Activated T-helper 1 cell treated with anti-CD3 and anti-CD28 coated beads, Interleukin-12 subunit alpha, Interleukin-12 subunit beta, Interleukin-2, Interleukin-4 antibody, amounts not matched to agents 30 ng/mL and 10 ng/mL and 1 ng/mL, durations not matched to agents 14 hours and 24 hours and 36 hours (primary cell): Measurements from ENCODE around the gene MYO18A. TPM values are rescaled to one million over a fixed set of nuclear protein-coding genes. Genes with fewer than 3 reads are reported as not detected.

ENCODE experiments used
- DNase-seq: peaks from one replicate; pipeline ENCODE4 v3.0.0; 2021; ENCODE audit warnings: low spot score
- H3K27ac Mint-ChIP-seq: one replicate; pipeline ENCODE4 v1.8.0; 2021; ENCODE audit warnings: mild to moderate bottlenecking, mixed read lengths
- H3K27me3 Mint-ChIP-seq: one replicate; pipeline ENCODE4 v1.8.0; 2022; ENCODE audit warnings: mild to moderate bottlenecking, moderate library complexity, mixed read lengths; ENCODE audit not compliant: insufficient read depth
- H3K36me3 Mint-ChIP-seq: one replicate; pipeline ENCODE4 v1.8.0; 2021; ENCODE audit warnings: low read depth, mixed read lengths
- H3K4me1 Mint-ChIP-seq: one replicate; pipeline ENCODE4 v1.8.0; 2021; ENCODE audit warnings: low read depth, mixed read lengths
- H3K4me3 Mint-ChIP-seq: one replicate; pipeline ENCODE4 v1.8.0; 2021; ENCODE audit warnings: mild to moderate bottlenecking, moderate library complexity, mixed read lengths
- H3K9me3 Mint-ChIP-seq: one replicate; pipeline ENCODE4 v1.8.0; 2021; ENCODE audit warnings: mixed read lengths
- intact Hi-C: fragments of 100-400 bp; cut with micrococcal nuclease; formaldehyde crosslinking; loops from one replicate; pipeline ENCODE4 v1.15.1; 2024
- total RNA-seq: library from RNA; stranded (reverse); gene quantifications from 2 replicates; pipeline ENCODE4 v1.2.3, GENCODE V29; 2022

Gene MYO18A
- total RNA-seq, 1 donor from 2014 or later = 40.5 TPM

DNA sequence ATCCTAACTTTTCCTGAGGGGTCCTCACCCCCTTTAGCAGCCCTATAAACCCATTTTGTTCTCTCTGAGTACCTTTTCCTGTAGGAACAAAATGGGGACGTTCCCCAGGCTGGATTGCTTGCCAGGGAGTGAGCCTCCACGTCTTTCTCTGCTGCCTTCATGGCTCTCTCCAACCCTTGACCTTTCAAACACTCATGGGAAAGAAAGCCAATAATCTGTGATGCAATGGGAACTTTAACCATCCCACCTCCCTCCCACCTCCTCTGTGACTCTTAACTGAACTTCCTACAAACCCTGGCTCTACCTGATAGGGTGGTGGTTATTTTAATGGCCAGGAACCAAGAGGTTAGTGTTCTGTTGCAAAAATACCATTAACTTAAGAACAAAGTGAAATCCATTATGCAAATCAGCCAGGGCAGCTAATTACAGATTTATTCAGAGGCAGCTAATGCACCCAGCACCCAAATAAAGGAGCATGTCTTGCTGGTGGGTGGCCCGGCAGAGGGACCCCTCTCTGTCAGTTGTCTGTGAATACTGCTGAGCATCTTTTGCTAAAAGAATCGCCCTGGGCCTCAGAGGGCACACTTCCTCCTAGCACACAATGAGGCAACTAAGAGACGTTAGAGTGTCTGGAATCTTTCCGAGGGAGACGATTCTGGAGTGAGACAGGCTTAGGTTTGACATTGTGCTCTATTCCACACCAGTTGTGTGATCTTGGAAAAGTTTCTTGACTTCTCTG is 134.3 kb downstream of the MYO18A start:
- Mint-ChIP-seq H3K27me3 (peaks cover 10% of the 10 kb centered on the region), H3K27ac (no peak overlapping the region), H3K4me1 (peaks cover 5% of the 10 kb centered on the region), H3K36me3 (no peaks in the 10 kb centered on the region), H3K4me3 (no peak overlapping the region), H3K9me3 (no peaks in the 10 kb centered on the region)
- intact Hi-C loops = no loop called here
- no peak for DNase-seq

DNA sequence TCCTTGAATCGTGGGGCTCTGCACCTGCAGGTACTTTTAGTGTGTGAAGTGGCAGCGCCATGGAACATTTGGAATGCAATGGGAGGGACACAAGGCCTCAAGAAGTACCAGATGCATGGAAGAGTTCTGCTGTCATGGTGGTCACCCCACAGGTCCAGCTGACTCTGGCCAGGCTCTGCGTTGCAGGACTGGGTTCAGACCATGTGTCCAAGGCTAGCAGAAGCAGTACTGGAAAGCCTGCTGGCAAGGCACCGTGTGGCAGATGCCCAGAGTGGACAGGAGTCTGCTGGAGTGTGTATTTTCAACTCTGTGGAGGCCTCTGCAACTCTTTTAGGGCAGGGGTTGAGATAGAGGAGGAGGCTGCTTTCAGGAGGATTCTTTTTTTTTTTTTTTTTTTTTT is 135.2 kb downstream of the MYO18A start:
- Mint-ChIP-seq H3K27me3 (peaks cover 10% of the 10 kb centered on the region), H3K27ac (no peak overlapping the region), H3K4me1 (peaks cover 5% of the 10 kb centered on the region), H3K4me3 (no peak overlapping the region), H3K9me3 (no peaks in the 10 kb centered on the region), H3K36me3 (no peaks in the 10 kb centered on the region)
- no peak for DNase-seq
- intact Hi-C loops = no loop called here

DNA sequence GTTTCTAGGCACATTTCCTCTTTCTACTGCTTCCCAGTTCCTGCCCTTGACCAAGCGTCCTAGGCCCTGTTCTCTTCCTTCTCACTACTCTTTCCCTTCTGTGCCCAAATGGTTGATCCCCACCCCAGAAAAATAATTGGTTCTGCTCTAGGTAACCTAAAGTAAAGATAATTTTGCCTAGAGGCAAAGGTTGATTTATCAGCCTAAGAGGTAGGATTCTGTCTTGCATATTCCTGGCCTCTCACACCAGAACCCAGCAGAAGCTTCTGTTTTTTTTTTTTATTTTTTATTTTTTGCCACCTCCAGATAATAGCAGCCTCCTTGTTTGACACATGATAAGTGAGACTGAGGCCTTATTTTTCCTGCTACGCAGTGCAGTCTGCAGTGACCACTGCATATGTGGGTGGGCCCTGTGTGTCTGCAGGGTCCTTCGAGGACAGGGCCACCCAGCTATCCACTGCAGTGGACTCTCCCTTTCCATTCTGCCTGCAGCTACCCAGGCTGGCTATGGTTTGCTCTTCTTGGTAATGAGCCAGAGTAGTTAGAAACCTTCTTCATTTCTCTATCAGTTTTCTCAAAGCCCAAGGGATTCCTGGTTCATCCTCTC is 136.6 kb downstream of the MYO18A start:
- H3K27ac Mint-ChIP-seq = no peak overlapping the region
- H3K27me3 Mint-ChIP-seq = peaks cover 4% of the 10 kb centered on the region
- intact Hi-C loops = no loop called here
- no peaks in the 10 kb centered on the region for H3K9me3 Mint-ChIP-seq
- peaks cover 4% of the 10 kb centered on the region for H3K4me1 Mint-ChIP-seq
- no peaks in the 10 kb centered on the region for H3K36me3 Mint-ChIP-seq
- no peak for DNase-seq
- no peak overlapping the region for H3K4me3 Mint-ChIP-seq

- Mint-ChIP-seq H3K4me1 (no peaks in the 10 kb centered on the region), H3K27me3 (peaks cover 2% of the 10 kb centered on the region), H3K4me3 (no peak within 1 kb of the TSS), H3K27ac (no peak within 1 kb of the TSS), H3K36me3 (no peaks in the 10 kb centered on the region), H3K9me3 (no peaks in the 10 kb centered on the region)
- no peak for DNase-seq
- intact Hi-C loops = no loop called here
These were observed 137.3 kb downstream of the MYO18A start, which contains the start of gene PIPOX for GRCh38 chr17:29042679-29043538. TSS of gene PIPOX (plus strand) at chr17:29043141. CDS start at chr17:29043226, 85 bp downstream.

GRCh38 chr17:29042026-29042678 is 138.0 kb downstream of the MYO18A start:
- DNase-seq = no peak
- intact Hi-C loops = no loop called here
- Mint-ChIP-seq H3K27me3 (peaks cover 2% of the 10 kb centered on the region), H3K4me1 (no peaks in the 10 kb centered on the region), H3K36me3 (no peaks in the 10 kb centered on the region), H3K4me3 (no peak overlapping the region), H3K9me3 (no peaks in the 10 kb centered on the region), H3K27ac (no peak overlapping the region)

DNA sequence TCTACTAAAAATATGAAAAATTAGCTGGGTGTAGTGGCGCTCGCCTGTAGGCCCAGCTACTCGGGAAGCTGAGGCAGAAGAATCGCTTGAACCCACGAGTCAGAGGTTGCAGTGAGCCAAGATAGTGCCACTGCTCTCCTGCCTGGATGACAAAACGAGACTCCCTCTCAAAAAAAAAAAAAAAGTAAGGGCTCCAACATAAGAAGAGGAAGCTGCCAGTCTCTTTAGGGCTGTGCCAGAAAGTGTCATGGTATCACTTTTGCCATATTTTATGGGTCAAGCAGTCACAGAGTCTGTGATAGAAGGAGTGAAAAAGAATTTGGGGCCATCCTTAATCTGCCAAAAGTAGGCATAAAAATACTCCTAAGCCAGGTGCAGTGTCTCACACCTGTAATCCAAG is 138.6 kb downstream of the MYO18A start:
- Mint-ChIP-seq H3K27me3 (peaks cover 2% of the 10 kb centered on the region), H3K4me1 (no peaks in the 10 kb centered on the region), H3K27ac (no peak overlapping the region), H3K36me3 (no peaks in the 10 kb centered on the region), H3K9me3 (no peaks in the 10 kb centered on the region), H3K4me3 (no peak overlapping the region)
- intact Hi-C loops = no loop called here
- no peak for DNase-seq

DNA sequence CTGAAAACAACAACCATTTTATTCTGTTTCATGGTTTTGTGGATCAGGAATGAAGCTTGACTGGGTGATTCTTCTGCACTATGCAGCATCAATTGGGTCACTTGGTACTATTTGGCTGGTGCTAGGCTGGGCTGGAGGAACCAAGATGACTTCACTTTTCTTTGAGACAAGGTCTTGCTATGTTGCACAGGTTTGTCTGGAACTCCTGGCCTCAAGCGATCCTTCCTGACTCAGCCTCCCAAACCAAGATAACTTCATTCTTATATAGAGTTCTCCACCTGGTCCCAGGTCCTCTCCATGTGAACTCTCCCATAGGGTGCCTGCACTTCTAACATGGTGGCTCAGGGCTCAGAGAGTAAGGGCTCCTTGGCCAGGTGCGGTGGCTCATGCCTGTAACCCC is 139.1 kb downstream of the MYO18A start:
- no peak for DNase-seq
- H3K27me3 Mint-ChIP-seq = peaks cover 4% of the 10 kb centered on the region
- H3K9me3 Mint-ChIP-seq = no peaks in the 10 kb centered on the region
- no peak overlapping the region for H3K27ac Mint-ChIP-seq
- intact Hi-C loops = no loop called here
- no peaks in the 10 kb centered on the region for H3K4me1 Mint-ChIP-seq
- no peaks in the 10 kb centered on the region for H3K36me3 Mint-ChIP-seq
- no peak overlapping the region for H3K4me3 Mint-ChIP-seq

DNA sequence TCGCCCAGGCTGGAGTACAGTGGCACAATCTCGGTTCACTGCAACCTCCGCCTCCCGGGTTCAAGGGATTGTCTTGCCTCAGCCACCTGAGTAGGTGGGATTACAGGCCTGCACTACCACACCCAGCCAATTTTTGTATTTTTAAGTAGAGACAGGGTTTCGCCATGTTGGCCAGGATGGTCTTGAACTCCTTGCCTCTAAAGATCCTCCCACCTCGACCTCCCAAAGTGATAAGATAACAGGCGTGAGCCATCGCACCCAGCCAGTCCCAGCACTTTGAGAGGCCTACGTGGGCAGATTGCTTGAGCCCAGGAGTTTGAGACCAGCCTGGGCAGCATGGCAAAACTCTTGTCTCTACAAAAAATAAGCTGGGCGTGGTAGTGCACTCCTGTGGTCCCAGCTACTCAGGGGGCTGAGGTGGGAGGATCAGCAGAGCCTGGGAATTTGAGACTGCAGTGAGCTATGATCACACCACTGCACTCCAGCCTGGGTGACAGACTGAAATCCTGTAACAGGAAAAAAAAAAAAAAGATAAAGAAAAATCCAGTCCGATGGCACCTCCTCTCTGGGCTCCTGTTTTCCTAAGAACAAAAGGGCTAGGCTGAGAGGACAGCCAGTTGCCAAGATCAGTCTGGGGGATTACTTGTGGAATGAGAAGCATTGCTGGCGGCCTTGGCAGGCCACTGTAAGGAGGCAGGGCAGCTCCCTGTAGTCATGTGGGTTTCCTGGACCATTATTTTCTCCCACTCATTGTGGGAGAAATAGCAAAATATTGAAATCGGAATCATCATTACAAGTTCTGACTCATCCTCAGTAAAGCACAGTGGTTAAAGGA is 140.2 kb downstream of the MYO18A start:
- intact Hi-C loops = no loop called here
- Mint-ChIP-seq H3K4me3 (no peak overlapping the region), H3K9me3 (no peaks in the 10 kb centered on the region), H3K27me3 (peaks cover 3% of the 10 kb centered on the region), H3K36me3 (no peaks in the 10 kb centered on the region), H3K27ac (no peak overlapping the region), H3K4me1 (no peaks in the 10 kb centered on the region)
- DNase-seq = no peak

GRCh38 chr17:29038085-29038795 is 142.0 kb downstream of the MYO18A start:
- no peaks in the 10 kb centered on the region for H3K36me3 Mint-ChIP-seq
- intact Hi-C loops = no loop called here
- no peaks in the 10 kb centered on the region for H3K4me1 Mint-ChIP-seq
- H3K27ac Mint-ChIP-seq = no peak overlapping the region
- peaks cover 13% of the 10 kb centered on the region for H3K27me3 Mint-ChIP-seq
- H3K4me3 Mint-ChIP-seq = no peak overlapping the region
- DNase-seq = no peak
- H3K9me3 Mint-ChIP-seq = peaks cover 5% of the 10 kb centered on the region

GRCh38 chr17:29037739-29038084 is 142.5 kb downstream of the MYO18A start:
- H3K4me3 Mint-ChIP-seq = no peak overlapping the region

GRCh38 chr17:29036584-29036983 is 143.6 kb downstream of the MYO18A start:
- H3K4me1 Mint-ChIP-seq = no peaks in the 10 kb centered on the region
- H3K27ac Mint-ChIP-seq = no peak overlapping the region
- no peak for DNase-seq
- H3K27me3 Mint-ChIP-seq = peaks cover 21% of the 10 kb centered on the region
- H3K4me3 Mint-ChIP-seq = no peak overlapping the region
- peaks cover 5% of the 10 kb centered on the region for H3K9me3 Mint-ChIP-seq
- H3K36me3 Mint-ChIP-seq = no peaks in the 10 kb centered on the region
- intact Hi-C loops = no loop called here

More at GRCh38 chr17:29037739-29038084, 142.5 kb downstream of the MYO18A start:
- Mint-ChIP-seq H3K27me3 (peaks cover 16% of the 10 kb centered on the region), H3K4me1 (no peaks in the 10 kb centered on the region), H3K36me3 (no peaks in the 10 kb centered on the region), H3K9me3 (peaks cover 5% of the 10 kb centered on the region), H3K27ac (no peak overlapping the region)
- no peak for DNase-seq
- intact Hi-C loops = no loop called here

- Mint-ChIP-seq H3K4me3 (no peak overlapping the region), H3K36me3 (no peaks in the 10 kb centered on the region), H3K4me1 (no peaks in the 10 kb centered on the region), H3K9me3 (peaks cover 5% of the 10 kb centered on the region), H3K27ac (no peak overlapping the region), H3K27me3 (peaks cover 23% of the 10 kb centered on the region)
- DNase-seq = no peak
- intact Hi-C loops = no loop called here
These were observed 145.7 kb downstream of the MYO18A start for GRCh38 chr17:29034510-29034909.
